GM21825 (cell line): ENCODE measurements around the gene EBNA1BP2.
"Not testable (repeated sequence)": the region's sequence is repeated elsewhere in the genome, so short reads cannot be mapped to it uniquely, and the experiment has no call there.

Experiments used
- ATAC-seq: cut with Tn5 transposase; IDR thresholded peaks from one replicate; pipeline ENCODE4 v1.9.1; 2021; ENCODE audit warnings: mild to moderate bottlenecking, moderate library complexity; ENCODE audit not compliant: unreplicated experiment

The EBNA1BP2 gene

GRCh38 chr1:43174873-43175272 lies 2.8 kb upstream of the EBNA1BP2 start:
- no peak for ATAC-seq

- peak; percentile 54 for ATAC-seq
Observed at GRCh38 chr1:43172527-43172972, 460 bp upstream of the EBNA1BP2 start.

GRCh38 chr1:43171312-43171875 lies 696 bp downstream of the EBNA1BP2 start:
- no peak for ATAC-seq

GRCh38 chr1:43165765-43166164 lies 6.3 kb downstream of the EBNA1BP2 start:
- ATAC-seq = no peak

- ATAC-seq = no peak
Observed at GRCh38 chr1:43165162-43165561, 6.9 kb downstream of the EBNA1BP2 start.

- ATAC-seq = no peak
Observed at GRCh38 chr1:43156026-43156425, 16.1 kb downstream of the EBNA1BP2 start.

GRCh38 chr1:43153443-43153842 lies 18.6 kb downstream of the EBNA1BP2 start:
- ATAC-seq = no peak

GRCh38 chr1:43152866-43153265 lies 19.2 kb downstream of the EBNA1BP2 start:
- ATAC-seq = no peak

GRCh38 chr1:43149889-43150288 lies 22.2 kb downstream of the EBNA1BP2 start:
- no peak for ATAC-seq

- ATAC-seq = no peak
Observed at GRCh38 chr1:43147625-43148327, 24.3 kb downstream of the EBNA1BP2 start.

- no peak for ATAC-seq
Observed at GRCh38 chr1:43144237-43144636, 27.9 kb downstream of the EBNA1BP2 start.

GRCh38 chr1:43143441-43143888 lies 28.6 kb downstream of the EBNA1BP2 start:
- ATAC-seq = no peak

GRCh38 chr1:43140583-43140982 lies 31.5 kb downstream of the EBNA1BP2 start:
- no peak for ATAC-seq

- no peak for ATAC-seq
Observed at GRCh38 chr1:43140010-43140409, 32.1 kb downstream of the EBNA1BP2 start.

GRCh38 chr1:43139295-43139694 lies 32.8 kb downstream of the EBNA1BP2 start:
- not testable (repeated sequence) for ATAC-seq

- no peak for ATAC-seq
Observed at GRCh38 chr1:43137445-43138052, 34.5 kb downstream of the EBNA1BP2 start.

- ATAC-seq = no peak
Observed at GRCh38 chr1:43135857-43136781, 36.0 kb downstream of the EBNA1BP2 start.

GRCh38 chr1:43134640-43135039 lies 37.5 kb downstream of the EBNA1BP2 start:
- no peak for ATAC-seq

GRCh38 chr1:43134068-43134467 lies 38.0 kb downstream of the EBNA1BP2 start:
- no peak for ATAC-seq

GRCh38 chr1:43129426-43129825 lies 42.7 kb downstream of the EBNA1BP2 start:
- ATAC-seq = no peak

- ATAC-seq = no peak
Observed at GRCh38 chr1:43128816-43129215, 43.3 kb downstream of the EBNA1BP2 start.
